Measurements from ENCODE around the gene SERPINE3.

SERPINE3 gene

GRCh38 chr13:51313619-51314018 lies 25.9 kb upstream of the SERPINE3 start:
- Histone ChIP-seq H3K4me1 (ENCODE audit: insufficient read depth, low read length) (no peaks in the 10 kb centered on the region), H3K4me3 (ENCODE audit: low read depth in 1 of 2, low read length in 2 of 2) (no peak overlapping the region), H3K9me3 (ENCODE audit: low read length) (no peaks in the 10 kb centered on the region), H3K27ac (ENCODE audit: low read depth, low read length) (no peak overlapping the region), H3K36me3 (ENCODE audit: insufficient read depth, low read length) (no peaks in the 10 kb centered on the region), H3K9ac (ENCODE audit: low read length) (no peak overlapping the region), H3K27me3 (ENCODE audit: control insufficient read depth in 1 of 2, insufficient read depth in 2 of 2, low read length in 2 of 2) (no peaks in the 10 kb centered on the region)

DNA sequence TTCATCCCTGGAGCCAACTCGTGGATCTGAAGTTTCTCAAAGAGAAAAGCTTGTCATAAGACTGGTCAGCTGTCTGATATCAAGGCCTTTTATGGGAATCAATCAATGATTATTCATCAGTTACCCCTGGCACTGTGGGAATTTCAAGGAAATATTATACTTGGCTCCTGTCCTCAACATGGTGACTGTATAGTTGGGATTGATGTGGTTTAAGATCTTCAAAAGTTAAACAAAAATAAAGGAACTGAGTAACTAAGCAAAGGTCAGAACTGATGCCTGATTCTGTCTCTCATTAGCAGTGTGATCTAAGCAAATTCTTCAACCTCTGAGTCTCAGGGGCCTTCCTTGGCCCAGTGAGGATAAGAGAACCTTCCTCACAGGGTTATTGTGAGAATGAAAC lies 22.2 kb upstream of the SERPINE3 start:
- no peaks in the 10 kb centered on the region for H3K4me1 ChIP-seq (ENCODE audit: insufficient read depth, low read length)
- H3K9me3 ChIP-seq (ENCODE audit: low read length) = no peaks in the 10 kb centered on the region
- no peak overlapping the region for H3K9ac ChIP-seq (ENCODE audit: low read length)
- H3K4me3 ChIP-seq (ENCODE audit: low read depth in 1 of 2, low read length in 2 of 2) = no peak overlapping the region
- H3K27ac ChIP-seq (ENCODE audit: low read depth, low read length) = no peak overlapping the region
- no peaks in the 10 kb centered on the region for H3K36me3 ChIP-seq (ENCODE audit: insufficient read depth, low read length)
- H3K27me3 ChIP-seq (ENCODE audit: control insufficient read depth in 1 of 2, insufficient read depth in 2 of 2, low read length in 2 of 2) = no peaks in the 10 kb centered on the region

GRCh38 chr13:51318015-51318414 lies 21.5 kb upstream of the SERPINE3 start:
- Histone ChIP-seq H3K27ac (ENCODE audit: low read depth, low read length) (no peak overlapping the region), H3K4me1 (ENCODE audit: insufficient read depth, low read length) (no peaks in the 10 kb centered on the region), H3K9me3 (ENCODE audit: low read length) (no peaks in the 10 kb centered on the region), H3K9ac (ENCODE audit: low read length) (no peak overlapping the region), H3K27me3 (ENCODE audit: control insufficient read depth in 1 of 2, insufficient read depth in 2 of 2, low read length in 2 of 2) (no peaks in the 10 kb centered on the region), H3K4me3 (ENCODE audit: low read depth in 1 of 2, low read length in 2 of 2) (no peak overlapping the region), H3K36me3 (ENCODE audit: insufficient read depth, low read length) (no peaks in the 10 kb centered on the region)

- Histone ChIP-seq H3K9ac (ENCODE audit: low read length) (no peak overlapping the region), H3K27me3 (ENCODE audit: control insufficient read depth in 1 of 2, insufficient read depth in 2 of 2, low read length in 2 of 2) (no peaks in the 10 kb centered on the region), H3K36me3 (ENCODE audit: insufficient read depth, low read length) (no peaks in the 10 kb centered on the region), H3K4me1 (ENCODE audit: insufficient read depth, low read length) (no peaks in the 10 kb centered on the region), H3K4me3 (ENCODE audit: low read depth in 1 of 2, low read length in 2 of 2) (no peak overlapping the region), H3K27ac (ENCODE audit: low read depth, low read length) (no peak overlapping the region), H3K9me3 (ENCODE audit: low read length) (no peaks in the 10 kb centered on the region)
Observed at GRCh38 chr13:51318876-51319275, 20.6 kb upstream of the SERPINE3 start.

GRCh38 chr13:51321836-51322235 lies 17.7 kb upstream of the SERPINE3 start:
- H3K9me3 ChIP-seq (ENCODE audit: low read length) = no peaks in the 10 kb centered on the region
- H3K27ac ChIP-seq (ENCODE audit: low read depth, low read length) = no peak overlapping the region
- H3K36me3 ChIP-seq (ENCODE audit: insufficient read depth, low read length) = no peaks in the 10 kb centered on the region
- no peak overlapping the region for H3K9ac ChIP-seq (ENCODE audit: low read length)
- no peaks in the 10 kb centered on the region for H3K27me3 ChIP-seq (ENCODE audit: control insufficient read depth in 1 of 2, insufficient read depth in 2 of 2, low read length in 2 of 2)
- H3K4me1 ChIP-seq (ENCODE audit: insufficient read depth, low read length) = no peaks in the 10 kb centered on the region
- H3K4me3 ChIP-seq (ENCODE audit: low read depth in 1 of 2, low read length in 2 of 2) = no peak overlapping the region

DNA sequence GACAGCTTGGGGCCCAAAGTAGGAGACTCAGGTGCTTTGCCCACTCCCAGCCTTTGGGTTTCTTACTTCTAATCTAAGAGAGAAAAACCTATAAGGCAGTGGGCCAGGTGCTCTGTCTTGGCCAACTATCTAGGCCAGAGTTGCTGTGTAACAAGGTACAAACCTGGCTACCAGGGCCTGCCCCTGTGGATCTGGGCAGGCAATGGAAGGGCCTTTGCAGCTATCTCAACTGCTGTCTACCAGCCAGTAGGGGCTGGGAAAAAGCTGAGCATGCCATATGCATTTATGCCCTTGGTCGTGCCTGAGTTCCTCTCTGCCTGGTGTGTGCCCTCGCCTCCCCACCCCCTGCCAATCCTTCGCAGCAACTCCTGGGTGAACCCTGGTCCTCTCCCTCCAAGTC lies 16.7 kb upstream of the SERPINE3 start:
- H3K4me3 ChIP-seq (ENCODE audit: low read depth in 1 of 2, low read length in 2 of 2) = no peak overlapping the region
- H3K27ac ChIP-seq (ENCODE audit: low read depth, low read length) = no peak overlapping the region
- H3K27me3 ChIP-seq (ENCODE audit: control insufficient read depth in 1 of 2, insufficient read depth in 2 of 2, low read length in 2 of 2) = no peaks in the 10 kb centered on the region
- H3K9me3 ChIP-seq (ENCODE audit: low read length) = no peaks in the 10 kb centered on the region
- no peaks in the 10 kb centered on the region for H3K4me1 ChIP-seq (ENCODE audit: insufficient read depth, low read length)
- H3K36me3 ChIP-seq (ENCODE audit: insufficient read depth, low read length) = no peaks in the 10 kb centered on the region
- no peak overlapping the region for H3K9ac ChIP-seq (ENCODE audit: low read length)

DNA sequence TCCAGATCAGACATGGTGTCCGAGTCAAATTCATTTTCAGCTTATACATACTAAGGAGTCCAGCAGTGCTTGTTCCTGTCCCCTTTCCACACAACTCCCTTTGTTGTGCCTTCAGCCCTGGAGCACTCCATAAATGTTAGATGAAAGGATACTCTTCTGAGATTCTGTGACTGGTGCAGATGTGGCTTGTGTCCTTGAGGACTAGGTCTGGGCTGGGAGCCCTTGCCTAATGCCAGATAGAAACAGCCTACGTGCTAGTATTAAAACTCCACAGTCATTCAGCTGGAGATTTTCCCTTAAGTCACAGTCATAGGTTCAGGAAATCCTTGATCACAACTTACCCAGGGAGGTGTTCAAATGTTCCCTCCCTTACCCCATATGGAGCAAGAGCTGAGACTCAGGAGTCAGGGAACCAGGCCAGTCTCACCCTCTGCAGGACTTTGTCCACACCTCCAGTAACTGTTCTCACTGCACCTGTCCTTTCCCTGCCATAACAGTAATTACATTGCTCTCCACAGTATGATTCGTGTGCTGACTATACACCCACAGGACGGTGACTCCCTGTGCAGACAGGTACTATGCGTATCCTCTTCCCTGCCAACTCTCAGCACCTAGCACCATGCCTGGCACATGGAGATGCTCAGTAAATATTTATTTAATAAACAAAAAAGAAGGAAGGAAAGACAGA lies 15.5 kb upstream of the SERPINE3 start:
- Histone ChIP-seq H3K4me3 (ENCODE audit: low read depth in 1 of 2, low read length in 2 of 2) (no peak overlapping the region), H3K36me3 (ENCODE audit: insufficient read depth, low read length) (no peaks in the 10 kb centered on the region), H3K4me1 (ENCODE audit: insufficient read depth, low read length) (no peaks in the 10 kb centered on the region), H3K9ac (ENCODE audit: low read length) (no peak overlapping the region), H3K9me3 (ENCODE audit: low read length) (no peaks in the 10 kb centered on the region), H3K27ac (ENCODE audit: low read depth, low read length) (no peak overlapping the region), H3K27me3 (ENCODE audit: control insufficient read depth in 1 of 2, insufficient read depth in 2 of 2, low read length in 2 of 2) (no peaks in the 10 kb centered on the region)

DNA sequence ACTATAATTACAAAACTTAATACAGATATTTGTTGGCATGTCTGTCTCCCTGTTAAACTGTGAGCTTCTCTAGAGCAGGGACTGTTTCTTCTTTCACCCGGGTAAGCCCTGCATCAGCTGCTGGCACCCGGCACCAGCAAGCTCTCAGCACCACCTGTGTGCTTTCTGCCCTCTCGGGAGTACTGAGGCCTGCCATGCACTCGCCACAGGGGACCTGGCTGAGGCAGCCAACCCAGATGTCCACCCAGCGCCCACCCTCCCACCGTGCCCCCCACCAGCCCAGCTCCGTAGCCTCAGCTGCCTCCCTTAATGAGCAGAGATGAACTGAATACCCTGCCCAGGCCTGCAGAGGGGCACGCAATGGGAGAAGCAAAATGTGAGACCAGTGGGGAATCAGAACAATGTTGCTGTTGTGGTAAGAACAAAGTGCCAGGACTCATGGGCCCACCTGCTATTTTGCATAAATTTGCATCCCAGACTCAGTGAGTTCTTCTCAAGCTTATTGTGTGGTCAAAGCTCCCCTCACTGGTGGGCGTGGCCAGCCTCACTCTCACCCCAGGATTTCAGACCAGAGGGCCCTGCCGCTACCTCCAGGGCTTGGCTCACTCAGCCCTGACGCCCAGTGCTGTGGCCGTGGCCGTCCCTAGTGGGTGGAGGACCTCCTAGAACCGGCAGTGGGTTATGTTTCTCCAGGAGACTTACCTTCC lies 14.6 kb upstream of the SERPINE3 start:
- no peaks in the 10 kb centered on the region for H3K36me3 ChIP-seq (ENCODE audit: insufficient read depth, low read length)
- no peaks in the 10 kb centered on the region for H3K27me3 ChIP-seq (ENCODE audit: control insufficient read depth in 1 of 2, insufficient read depth in 2 of 2, low read length in 2 of 2)
- H3K27ac ChIP-seq (ENCODE audit: low read depth, low read length) = no peak overlapping the region
- H3K4me1 ChIP-seq (ENCODE audit: insufficient read depth, low read length) = no peaks in the 10 kb centered on the region
- no peaks in the 10 kb centered on the region for H3K9me3 ChIP-seq (ENCODE audit: low read length)
- H3K9ac ChIP-seq (ENCODE audit: low read length) = no peak overlapping the region
- H3K4me3 ChIP-seq (ENCODE audit: low read depth in 1 of 2, low read length in 2 of 2) = no peak overlapping the region

GRCh38 chr13:51325837-51326236 lies 13.7 kb upstream of the SERPINE3 start:
- H3K27me3 ChIP-seq (ENCODE audit: control insufficient read depth in 1 of 2, insufficient read depth in 2 of 2, low read length in 2 of 2) = no peaks in the 10 kb centered on the region
- H3K4me3 ChIP-seq (ENCODE audit: low read depth in 1 of 2, low read length in 2 of 2) = no peak overlapping the region
- no peaks in the 10 kb centered on the region for H3K36me3 ChIP-seq (ENCODE audit: insufficient read depth, low read length)
- H3K27ac ChIP-seq (ENCODE audit: low read depth, low read length) = no peak overlapping the region
- no peaks in the 10 kb centered on the region for H3K4me1 ChIP-seq (ENCODE audit: insufficient read depth, low read length)
- H3K9ac ChIP-seq (ENCODE audit: low read length) = no peak overlapping the region
- H3K9me3 ChIP-seq (ENCODE audit: low read length) = no peaks in the 10 kb centered on the region

DNA sequence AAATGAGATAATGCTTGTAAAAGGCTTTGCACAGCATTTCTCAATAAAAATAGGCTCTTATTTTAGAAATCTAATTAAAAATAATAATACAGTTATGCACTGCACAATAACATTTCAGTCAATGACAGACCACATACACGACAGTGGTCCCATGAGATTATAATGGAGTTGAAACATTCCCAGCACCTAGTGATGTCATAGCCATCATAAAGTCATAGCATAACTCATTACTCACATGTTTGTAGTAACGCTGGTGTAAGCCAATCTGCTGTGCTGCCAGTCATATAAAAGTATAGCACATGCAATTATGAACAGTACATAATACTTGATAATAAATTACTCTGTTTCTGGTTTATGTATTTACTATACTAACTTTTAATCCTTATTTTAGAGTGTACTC lies 12.7 kb upstream of the SERPINE3 start:
- no peaks in the 10 kb centered on the region for H3K27me3 ChIP-seq (ENCODE audit: control insufficient read depth in 1 of 2, insufficient read depth in 2 of 2, low read length in 2 of 2)
- H3K4me3 ChIP-seq (ENCODE audit: low read depth in 1 of 2, low read length in 2 of 2) = no peak overlapping the region

GRCh38 chr13:51327961-51328360 lies 11.5 kb upstream of the SERPINE3 start:
- H3K36me3 ChIP-seq (ENCODE audit: insufficient read depth, low read length) = no peaks in the 10 kb centered on the region
- no peak overlapping the region for H3K4me3 ChIP-seq (ENCODE audit: low read depth in 1 of 2, low read length in 2 of 2)
- H3K4me1 ChIP-seq (ENCODE audit: insufficient read depth, low read length) = no peaks in the 10 kb centered on the region
- H3K9ac ChIP-seq (ENCODE audit: low read length) = no peak overlapping the region
- no peaks in the 10 kb centered on the region for H3K27me3 ChIP-seq (ENCODE audit: control insufficient read depth in 1 of 2, insufficient read depth in 2 of 2, low read length in 2 of 2)
- H3K27ac ChIP-seq (ENCODE audit: low read depth, low read length) = no peak overlapping the region
- H3K9me3 ChIP-seq (ENCODE audit: low read length) = no peaks in the 10 kb centered on the region

More for the DNA sequence above, 12.7 kb upstream of the SERPINE3 start:
- H3K9me3 ChIP-seq (ENCODE audit: low read length) = no peaks in the 10 kb centered on the region
- H3K4me1 ChIP-seq (ENCODE audit: insufficient read depth, low read length) = no peaks in the 10 kb centered on the region
- no peak overlapping the region for H3K9ac ChIP-seq (ENCODE audit: low read length)
- no peaks in the 10 kb centered on the region for H3K36me3 ChIP-seq (ENCODE audit: insufficient read depth, low read length)
- H3K27ac ChIP-seq (ENCODE audit: low read depth, low read length) = no peak overlapping the region

GRCh38 chr13:51328488-51328887 lies 11.0 kb upstream of the SERPINE3 start:
- H3K4me3 ChIP-seq (ENCODE audit: low read depth in 1 of 2, low read length in 2 of 2) = no peak overlapping the region
- no peaks in the 10 kb centered on the region for H3K36me3 ChIP-seq (ENCODE audit: insufficient read depth, low read length)
- no peak overlapping the region for H3K9ac ChIP-seq (ENCODE audit: low read length)
- no peaks in the 10 kb centered on the region for H3K9me3 ChIP-seq (ENCODE audit: low read length)
- no peaks in the 10 kb centered on the region for H3K4me1 ChIP-seq (ENCODE audit: insufficient read depth, low read length)
- no peak overlapping the region for H3K27ac ChIP-seq (ENCODE audit: low read depth, low read length)
- no peaks in the 10 kb centered on the region for H3K27me3 ChIP-seq (ENCODE audit: control insufficient read depth in 1 of 2, insufficient read depth in 2 of 2, low read length in 2 of 2)

Measured in muscle layer of colon (tissue), 2 donors.